NK-92 (cell line): ENCODE measurements around the gene GPR21.

Experiments used
- DNase-seq: peaks from one replicate; lab custom pipeline; 2025; ENCODE audit not compliant: unreplicated experiment; lab: John Stamatoyannopoulos, UW

Gene GPR21

DNA sequence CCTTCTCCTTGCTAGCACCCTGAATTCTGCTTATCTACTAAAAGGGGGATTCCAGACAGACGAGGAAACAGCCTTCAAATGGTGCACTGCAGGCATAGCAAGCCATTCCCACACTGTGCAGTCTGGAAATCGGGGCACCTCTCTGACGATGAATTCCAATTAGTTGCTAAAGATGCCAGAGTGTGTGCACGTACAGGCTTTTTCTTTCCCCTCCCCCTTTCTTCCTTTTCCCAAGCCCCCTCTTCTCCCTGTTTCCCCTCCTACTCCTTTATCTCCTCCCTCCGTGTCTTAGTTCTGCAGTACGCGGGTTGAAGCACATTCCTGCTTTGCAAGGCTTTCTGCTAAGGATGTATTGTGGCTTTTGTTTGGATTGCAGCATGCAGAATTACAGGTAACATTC is at the start of gene GPR21:
TSS of gene GPR21 (plus strand) at position 316 of the 400 bp plus-strand sequence. CDS start 900 bp downstream, outside the sequence.
- DNase-seq: no peak

DNA sequence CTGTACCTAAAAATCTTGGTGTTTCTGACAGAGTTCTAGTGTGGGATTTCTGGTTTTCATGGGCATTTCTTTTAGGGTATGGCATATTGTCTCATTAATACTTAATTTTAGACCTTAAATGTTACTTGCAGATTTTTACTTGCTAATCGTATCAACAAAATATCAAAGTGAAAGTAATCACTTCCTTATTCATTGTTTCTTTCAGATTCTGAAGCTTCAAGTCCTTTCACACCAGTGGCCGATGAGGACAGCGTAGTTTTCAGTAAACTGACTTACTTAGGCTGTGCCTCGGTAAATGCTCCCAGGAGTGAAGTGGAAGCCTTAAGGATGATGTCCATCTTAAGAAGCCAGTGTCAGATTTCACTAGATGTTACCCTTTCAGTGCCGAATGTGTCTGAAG is 47.5 kb upstream of the GPR21 start:
- DNase-seq: no peak

- DNase-seq: no peak
Measured at GRCh38 chr9:122988141-122988540, 45.3 kb upstream of the GPR21 start.

GRCh38 chr9:122988920-122989621 is 44.4 kb upstream of the GPR21 start:
- DNase-seq: no peak

DNA sequence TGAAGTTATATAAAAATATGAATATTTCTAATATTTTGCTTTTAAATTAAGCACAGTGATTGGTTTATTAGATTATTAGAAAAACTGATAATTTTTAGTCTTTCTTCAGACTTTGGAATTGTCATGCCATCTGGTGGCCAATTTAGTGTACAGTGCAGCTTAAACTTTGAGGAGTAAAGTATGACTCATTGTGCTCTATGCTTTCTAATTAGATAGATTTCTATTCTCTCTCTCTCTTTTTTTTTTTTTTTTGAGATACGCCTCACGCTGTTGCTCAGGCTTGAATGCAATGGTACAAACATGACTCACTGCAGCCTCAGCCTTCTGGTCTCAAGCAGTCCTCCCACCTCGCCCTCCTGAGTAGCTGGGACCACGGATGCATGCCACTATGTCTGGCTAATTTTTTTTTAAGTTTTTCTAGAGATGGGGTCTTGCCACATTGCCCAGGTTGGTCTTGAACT is 42.1 kb upstream of the GPR21 start:
- no peak for DNase-seq

DNA sequence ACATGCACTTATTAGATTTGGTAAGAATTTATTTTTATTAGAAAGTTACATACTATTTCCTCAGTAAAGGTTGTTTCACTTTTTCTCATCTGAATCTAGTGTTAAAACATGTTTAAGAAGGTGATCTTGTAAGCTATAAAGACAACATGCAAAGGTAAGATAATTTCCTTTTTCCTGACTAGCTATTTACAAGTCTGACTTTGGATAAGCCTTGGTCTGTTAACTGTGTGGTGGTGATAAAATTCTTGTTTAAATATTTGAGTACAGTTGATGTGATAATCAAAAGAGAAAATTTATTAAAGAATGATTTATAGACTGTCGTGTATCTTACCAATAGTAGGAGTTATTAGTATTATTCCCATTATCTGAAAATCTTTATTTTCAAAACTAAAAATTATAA is 36.9 kb upstream of the GPR21 start:
- DNase-seq: no peak

DNA sequence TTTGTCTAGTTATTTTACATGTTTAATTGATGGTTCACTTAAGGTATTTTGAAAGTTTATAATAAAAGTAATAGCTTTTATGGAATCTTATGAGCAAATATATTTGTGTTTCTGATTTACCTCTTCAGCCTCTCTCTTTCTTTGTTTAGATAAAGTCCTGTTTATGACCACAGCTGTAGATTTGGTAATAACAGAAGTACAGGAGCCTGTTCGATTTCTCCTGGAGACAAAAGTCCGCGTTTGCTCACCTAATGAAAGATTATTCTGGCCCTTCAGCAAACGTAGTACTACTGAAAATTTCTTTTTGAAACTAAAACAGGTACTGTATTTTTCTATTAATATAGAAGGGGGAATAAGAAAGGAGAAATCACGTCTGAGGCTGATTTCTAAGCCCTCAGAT is 35.0 kb upstream of the GPR21 start:
- DNase-seq: no peak

GRCh38 chr9:123000371-123001068 is 32.9 kb upstream of the GPR21 start:
- DNase-seq: no peak

DNA sequence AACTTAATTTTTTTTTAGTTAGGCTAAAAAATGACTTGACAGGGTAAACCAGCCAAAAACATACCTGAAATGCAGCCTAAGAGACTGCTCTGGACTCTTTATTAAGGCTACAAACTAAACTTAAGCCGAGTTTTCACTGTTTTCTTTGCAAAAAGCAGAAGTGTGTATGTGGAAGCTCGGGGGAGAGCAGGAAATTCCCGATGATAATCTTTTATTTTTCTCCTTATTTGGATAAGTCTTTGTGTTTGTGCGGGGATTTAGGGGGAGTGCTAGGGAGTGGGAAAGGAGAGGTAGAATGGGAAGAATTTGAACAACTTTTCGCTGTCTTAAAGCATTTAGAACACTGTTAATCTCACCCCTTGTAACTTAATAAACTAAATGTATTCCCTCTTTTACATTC is 30.7 kb upstream of the GPR21 start:
- no peak for DNase-seq

GRCh38 chr9:123003466-123003865 is 30.0 kb upstream of the GPR21 start:
- DNase-seq: no peak

GRCh38 chr9:123005964-123006363 is 27.5 kb upstream of the GPR21 start:
- no peak for DNase-seq

DNA sequence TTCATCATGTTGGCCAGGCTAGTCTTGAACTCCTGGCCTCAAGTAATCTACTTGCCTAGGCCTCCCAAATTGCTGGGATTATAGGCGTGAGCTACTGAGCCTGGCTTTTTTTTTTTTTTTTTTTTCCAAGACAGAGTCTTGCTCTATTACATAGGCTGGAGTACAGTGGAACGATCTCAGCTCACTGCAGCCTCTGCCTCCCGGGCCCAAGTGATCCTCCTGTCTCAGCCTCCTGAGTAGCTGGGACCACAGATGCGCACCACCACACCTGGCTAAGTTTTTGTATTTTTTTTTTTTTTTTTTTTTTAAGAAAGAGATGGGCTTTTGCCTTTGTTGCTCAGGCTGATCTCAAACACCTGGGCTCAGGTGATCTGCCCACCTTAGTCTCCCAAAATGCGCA is 26.2 kb upstream of the GPR21 start:
- DNase-seq: no peak

- no peak for DNase-seq
Measured at GRCh38 chr9:123008909-123009308, 24.6 kb upstream of the GPR21 start.

- DNase-seq: no peak
Measured at GRCh38 chr9:123011380-123011779, 22.1 kb upstream of the GPR21 start.

- no peak for DNase-seq
Measured at GRCh38 chr9:123011878-123012528, 21.5 kb upstream of the GPR21 start.

GRCh38 chr9:123016631-123017030 is 16.8 kb upstream of the GPR21 start:
- no peak for DNase-seq

DNA sequence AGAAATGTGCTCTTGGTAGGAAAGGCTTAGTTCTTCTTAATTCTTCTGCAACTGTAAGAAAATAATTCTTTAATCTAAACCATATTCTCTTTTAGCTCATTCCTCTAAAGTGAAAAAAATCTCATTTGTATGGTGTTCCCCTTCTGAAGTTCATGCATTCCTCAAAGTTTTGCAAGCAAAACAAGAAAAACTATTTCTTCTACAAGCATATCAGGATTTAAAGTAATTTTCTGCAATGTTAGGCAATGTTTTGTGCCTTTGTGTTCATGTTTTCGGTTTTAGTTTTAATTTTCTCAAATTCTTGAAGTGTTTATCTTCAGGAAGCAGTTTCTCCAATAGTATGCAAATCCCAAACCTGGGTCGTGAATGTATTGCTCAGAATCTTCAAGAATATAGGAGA is 12.7 kb upstream of the GPR21 start:
- no peak for DNase-seq

GRCh38 chr9:123026425-123026824 is 7.0 kb upstream of the GPR21 start:
- DNase-seq: no peak

DNA sequence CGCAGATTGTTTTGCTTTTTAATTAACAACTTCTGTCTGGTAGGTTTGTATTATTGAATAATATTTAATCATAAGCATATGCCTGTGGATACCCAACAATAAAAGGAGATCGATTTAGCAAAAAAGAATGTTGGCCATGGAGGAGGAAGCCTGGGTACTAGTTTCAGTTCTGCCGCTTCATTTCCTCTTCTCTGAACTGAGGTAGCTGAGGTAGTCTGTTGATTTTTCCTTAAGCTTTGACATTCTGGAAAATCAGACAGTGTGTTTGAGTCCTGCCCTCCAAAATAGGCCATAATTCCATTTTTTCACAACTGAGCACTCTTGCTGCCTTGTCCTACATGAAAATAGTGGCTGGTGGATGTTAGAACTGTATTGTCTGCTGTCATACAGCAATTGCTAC is 6.0 kb upstream of the GPR21 start:
- DNase-seq: no peak

DNA sequence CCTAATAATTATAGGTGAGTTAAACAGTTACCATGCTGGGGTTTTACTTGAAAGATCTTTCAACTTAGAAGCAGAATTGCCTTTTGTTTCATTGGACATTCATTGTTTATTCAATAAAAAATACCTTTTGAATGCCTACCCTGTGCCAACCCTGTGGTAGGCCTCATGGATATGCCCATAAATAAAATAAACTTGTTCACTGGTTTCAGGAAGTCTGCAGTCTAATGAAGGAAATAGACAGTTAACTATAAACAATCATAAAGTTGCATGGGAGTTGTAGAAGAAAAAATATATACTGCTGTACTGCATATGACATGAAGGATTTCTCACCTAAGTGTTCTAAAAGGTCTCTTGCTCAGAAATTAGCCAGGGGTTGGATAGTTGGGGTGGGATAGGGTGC is 5.3 kb upstream of the GPR21 start:
- DNase-seq: no peak

DNA sequence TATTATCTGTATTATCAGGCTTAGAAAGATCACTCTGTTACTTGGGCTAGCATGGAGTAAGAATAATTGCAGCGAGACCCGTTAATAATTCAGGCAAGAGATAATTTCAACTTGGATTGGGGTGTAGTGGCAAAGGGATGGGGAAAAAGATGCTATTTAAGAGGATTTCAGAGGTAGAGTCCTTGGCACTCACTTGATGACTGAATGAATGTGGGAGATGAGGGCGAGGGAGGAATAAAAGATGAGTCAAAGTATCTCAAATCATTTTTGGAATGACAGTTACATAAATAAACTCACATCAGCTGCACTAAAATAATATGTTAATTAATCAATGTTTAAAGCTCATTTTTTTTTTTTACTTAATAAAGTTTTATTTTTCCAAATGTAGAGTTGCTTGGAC is 4.5 kb upstream of the GPR21 start:
- DNase-seq: no peak

GRCh38 chr9:123031963-123032362 is 1.5 kb upstream of the GPR21 start:
- DNase-seq: no peak
